ENCODE measurements around the gene THAP4. TPM values are rescaled to one million over a fixed set of nuclear protein-coding genes. Genes with fewer than 3 reads are reported as not detected.

The THAP4 gene
- total and polyA plus RNA-seq, 8 donors: 22.4 to 42.9 (median 27.1) TPM

DNA sequence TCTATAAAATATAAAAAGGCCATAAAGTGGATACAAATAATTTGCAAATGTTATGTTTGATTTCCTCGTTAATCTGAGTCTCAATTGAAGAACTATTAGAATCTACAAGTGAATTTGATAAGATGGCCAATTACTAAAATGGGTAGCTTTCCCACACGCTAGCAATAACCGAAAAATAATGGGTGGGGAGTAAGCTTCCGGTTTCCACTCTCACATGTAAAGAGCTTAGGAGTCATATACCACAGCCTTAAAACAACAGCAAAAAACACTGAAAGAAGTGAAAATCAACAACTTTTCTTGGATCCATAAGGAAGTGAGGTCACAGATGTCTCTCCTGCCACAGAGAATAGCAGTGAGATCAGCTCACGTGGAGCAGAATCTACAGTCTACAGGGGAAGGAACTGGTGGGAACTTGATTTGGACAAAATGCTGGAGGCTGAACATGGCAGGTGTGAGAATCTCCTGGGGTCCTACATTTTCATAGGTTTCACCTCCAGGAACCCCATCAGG, 18.6 kb downstream of the THAP4 start:
- TF ChIP-seq, protein P1, sequence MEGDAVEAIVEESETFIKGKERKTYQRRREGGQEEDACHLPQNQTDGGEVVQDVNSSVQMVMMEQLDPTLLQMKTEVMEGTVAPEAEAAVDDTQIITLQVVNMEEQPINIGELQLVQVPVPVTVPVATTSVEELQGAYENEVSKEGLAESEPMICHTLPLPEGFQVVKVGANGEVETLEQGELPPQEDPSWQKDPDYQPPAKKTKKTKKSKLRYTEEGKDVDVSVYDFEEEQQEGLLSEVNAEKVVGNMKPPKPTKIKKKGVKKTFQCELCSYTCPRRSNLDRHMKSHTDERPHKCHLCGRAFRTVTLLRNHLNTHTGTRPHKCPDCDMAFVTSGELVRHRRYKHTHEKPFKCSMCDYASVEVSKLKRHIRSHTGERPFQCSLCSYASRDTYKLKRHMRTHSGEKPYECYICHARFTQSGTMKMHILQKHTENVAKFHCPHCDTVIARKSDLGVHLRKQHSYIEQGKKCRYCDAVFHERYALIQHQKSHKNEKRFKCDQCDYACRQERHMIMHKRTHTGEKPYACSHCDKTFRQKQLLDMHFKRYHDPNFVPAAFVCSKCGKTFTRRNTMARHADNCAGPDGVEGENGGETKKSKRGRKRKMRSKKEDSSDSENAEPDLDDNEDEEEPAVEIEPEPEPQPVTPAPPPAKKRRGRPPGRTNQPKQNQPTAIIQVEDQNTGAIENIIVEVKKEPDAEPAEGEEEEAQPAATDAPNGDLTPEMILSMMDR (IDR thresholded peaks at IDR 0.05): no peak
- H3K4me3 ChIP-seq: no peak overlapping the region
- no peaks in the 10 kb centered on the region for H3K4me1 ChIP-seq
- no peak for ATAC-seq
- intact Hi-C loops (cut with DNase I): no loop called here
- 80 to 91% methylated on average over 5 of the region's 5 CpGs for WGBS, 2 donors
- no peak overlapping the region for H3K27ac ChIP-seq
- H3K27me3 ChIP-seq: no peaks in the 10 kb centered on the region
- no peaks in the 10 kb centered on the region for H3K9me3 ChIP-seq
- no peak for DNase-seq
- no peaks in the 10 kb centered on the region for H3K36me3 ChIP-seq
- FAIRE-seq: no peak

DNA sequence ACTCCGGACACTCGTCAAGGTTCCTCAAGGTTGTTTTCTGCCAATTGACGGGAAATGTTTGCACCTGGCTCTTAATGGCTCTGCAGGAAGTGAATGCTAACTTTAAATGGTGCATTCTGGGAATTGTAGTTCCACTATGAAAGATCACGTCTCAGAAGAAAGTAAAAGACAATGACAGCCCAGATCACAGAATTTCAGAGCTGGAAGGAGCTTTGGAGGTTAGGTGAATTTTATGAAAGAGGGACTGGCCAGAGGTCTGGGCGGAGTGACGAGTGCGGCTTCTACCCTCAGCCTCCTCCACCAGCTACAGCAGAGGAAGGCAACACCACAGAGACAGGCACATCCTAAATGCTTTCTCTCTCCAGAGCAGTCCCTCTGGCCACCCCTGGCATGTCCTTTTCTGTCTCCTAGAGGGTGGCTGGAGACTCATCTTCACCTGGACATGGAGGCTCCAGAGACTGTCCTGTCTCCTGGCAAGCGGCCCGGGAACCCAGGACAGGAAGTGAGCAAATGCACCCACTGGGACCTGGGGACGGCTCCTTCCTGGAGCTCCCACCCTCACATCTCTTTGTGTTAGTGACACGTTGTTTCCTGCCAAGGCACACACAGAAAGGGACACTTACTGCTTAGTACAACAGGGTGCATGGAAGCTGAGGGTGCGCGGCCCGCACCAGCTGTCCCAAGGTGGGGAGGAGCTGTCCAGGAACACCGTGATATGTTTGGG, 19.4 kb downstream of the THAP4 start:
- 56 to 62% methylated on average over 15 of the region's 15 CpGs for WGBS, 2 donors
- Histone ChIP-seq H3K36me3 (no peaks in the 10 kb centered on the region), H3K27ac (peak overlapping the region in 1 of 4 donors; percentile 15), H3K4me1 (no peaks in the 10 kb centered on the region), H3K4me3 (peak overlapping the region in 2 of 4 donors; percentile 17 to 26), H3K9me3 (no peaks in the 10 kb centered on the region), H3K27me3 (no peaks in the 10 kb centered on the region)
- TF ChIP-seq, protein P1 (IDR thresholded peaks at IDR 0.05): no peak
- DNase-seq: peak in 1 of 6 donors; percentile 46
- peak; percentile 77 to 91 (median 86) for ATAC-seq
- intact Hi-C loops (cut with DNase I): no loop called here
- no peak for FAIRE-seq

DNA sequence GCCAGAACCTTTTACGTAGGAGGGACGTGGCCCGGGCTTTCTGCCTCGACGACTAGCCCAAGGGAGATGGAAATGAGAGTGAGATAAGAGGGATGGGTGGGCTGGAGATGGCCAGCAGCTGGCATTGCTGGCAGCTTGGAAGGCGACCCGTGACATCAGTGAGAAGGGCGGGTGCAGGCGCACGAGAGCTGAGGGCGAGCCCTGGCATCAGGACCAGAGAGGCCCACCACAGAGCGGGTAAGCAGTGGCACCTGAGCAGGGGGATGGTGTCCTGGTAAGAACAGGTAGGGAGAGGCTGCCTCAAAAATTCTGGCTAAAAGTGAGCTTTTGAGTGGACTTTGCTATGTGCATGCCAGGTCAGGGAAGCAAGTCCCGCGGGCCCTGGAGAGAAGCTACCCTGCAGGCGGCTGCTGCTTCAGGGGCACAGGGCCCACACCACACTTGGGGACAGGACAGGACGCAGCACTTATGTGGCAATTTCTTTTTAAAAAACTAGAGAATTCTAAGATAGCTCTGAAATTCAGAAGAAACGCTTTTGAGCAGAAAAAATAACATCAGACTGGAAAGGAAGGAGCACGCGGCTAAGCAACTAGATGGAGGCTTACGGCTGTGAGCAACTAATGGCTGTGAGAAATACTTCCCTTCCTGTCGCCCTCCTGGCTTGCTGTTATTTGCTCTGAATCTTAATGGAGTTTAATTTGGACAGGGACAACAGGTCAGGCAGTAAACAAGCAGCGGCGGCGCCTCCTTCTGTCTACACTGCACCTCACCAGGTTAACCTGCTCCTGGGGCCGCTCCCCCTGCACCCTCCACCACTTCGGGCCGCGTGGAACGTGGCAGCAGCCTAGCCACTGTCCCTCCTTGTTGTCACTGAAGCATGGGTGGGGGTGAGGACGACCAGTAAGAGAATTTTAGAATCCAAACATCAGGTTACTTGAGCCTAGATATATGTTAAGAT, 20.5 kb downstream of the THAP4 start:
- FAIRE-seq: no peak
- peak in 3 of 4 donors; percentile 41 to 65 (median 63) for ATAC-seq
- intact Hi-C loops (cut with DNase I): no loop called here
- Histone ChIP-seq H3K4me3 (peak overlapping the region in 2 of 4 donors; percentile 17 to 26), H3K9me3 (no peaks in the 10 kb centered on the region), H3K36me3 (no peaks in the 10 kb centered on the region), H3K27ac (peak overlapping the region in 2 of 4 donors; percentile 15 to 40), H3K4me1 (no peaks in the 10 kb centered on the region), H3K27me3 (no peaks in the 10 kb centered on the region)
- no peak for DNase-seq
- WGBS, 2 donors: 81 to 85% methylated on average over 30 of the region's 30 CpGs
- TF ChIP-seq, protein P1 (IDR thresholded peaks at IDR 0.05): no peak

DNA sequence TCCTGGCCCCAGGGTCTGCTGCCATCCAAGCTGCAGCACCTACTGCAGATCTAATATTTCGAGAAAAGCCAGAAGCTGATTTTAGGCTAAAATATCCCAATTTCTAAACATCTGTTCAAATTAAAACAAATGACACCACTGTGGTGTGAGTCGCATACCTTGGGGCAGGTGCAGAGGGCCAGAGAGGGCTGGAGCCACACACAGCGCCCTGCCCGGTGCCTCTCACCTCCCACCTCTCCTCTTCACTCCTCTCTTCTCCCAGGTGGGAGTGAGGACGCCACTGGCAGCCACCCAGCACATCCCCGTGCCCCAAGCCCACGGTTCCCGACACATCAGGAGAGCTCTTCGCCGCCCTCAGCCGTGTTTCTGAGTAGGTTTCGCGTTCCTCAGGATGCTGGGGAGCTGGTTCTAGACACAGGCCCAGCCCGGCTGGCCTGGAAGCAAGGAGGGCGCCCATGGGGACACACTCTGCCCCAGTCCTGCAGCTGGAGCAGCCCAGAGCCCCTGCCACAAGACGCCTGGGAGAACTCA, 21.4 kb downstream of the THAP4 start:
- ATAC-seq (no peak), FAIRE-seq (no peak), DNase-seq (peak in 1 of 6 donors; percentile 68)
- TF ChIP-seq, protein P1 (IDR thresholded peaks at IDR 0.05): no peak
- no peaks in the 10 kb centered on the region for H3K27me3 ChIP-seq
- H3K27ac ChIP-seq: no peak overlapping the region
- no peaks in the 10 kb centered on the region for H3K4me1 ChIP-seq
- H3K4me3 ChIP-seq: no peak overlapping the region
- H3K9me3 ChIP-seq: no peaks in the 10 kb centered on the region
- WGBS, 2 donors: 92 to 94% methylated on average over 16 of the region's 16 CpGs
- H3K36me3 ChIP-seq: no peaks in the 10 kb centered on the region
- intact Hi-C loops (cut with DNase I): no loop called here
